AG09319 (cell line): ENCODE results near the gene GPATCH2.

ENCODE experiments used
- DNase-seq: peaks from one replicate; pipeline ENCODE4 v3.0.0-alpha.2; 2010; ENCODE audit warnings: low read depth; ENCODE audit errors: extremely low read depth
- CTCF ChIP-seq: IDR thresholded peaks from 2 replicates; pipeline ENCODE4 v1.5.1; 2011; ENCODE audit warnings: low read depth, mild to moderate bottlenecking, inconsistent platforms, low read length, moderate library complexity

GPATCH2 gene

GRCh38 chr1:217453816-217454215 lies 177.1 kb downstream of the GPATCH2 start:
- no peak for TF ChIP-seq CTCF
- DNase-seq: no peak

GRCh38 chr1:217449370-217449769 lies 181.5 kb downstream of the GPATCH2 start:
- no peak for TF ChIP-seq CTCF
- DNase-seq: no peak

GRCh38 chr1:217443845-217444244 lies 187.0 kb downstream of the GPATCH2 start:
- TF ChIP-seq CTCF: no peak
- no peak for DNase-seq

GRCh38 chr1:217437376-217437775 lies 193.5 kb downstream of the GPATCH2 start:
- DNase-seq: no peak
- TF ChIP-seq CTCF: no peak

- no peak for DNase-seq
- no peak for TF ChIP-seq CTCF
Measured at GRCh38 chr1:217435204-217435603, 195.7 kb downstream of the GPATCH2 start.

GRCh38 chr1:217433664-217434063 lies 197.2 kb downstream of the GPATCH2 start:
- no peak for DNase-seq
- TF ChIP-seq CTCF: no peak

GRCh38 chr1:217432339-217432738 lies 198.6 kb downstream of the GPATCH2 start:
- no peak for DNase-seq
- no peak for TF ChIP-seq CTCF
